Activated CD4-positive, alpha-beta memory T cell treated with anti-CD3 and anti-CD28 coated beads for 36 hours (primary cell): ENCODE measurements around the gene PFDN2. TPM values are rescaled to one million over a fixed set of nuclear protein-coding genes. Genes with fewer than 3 reads are reported as not detected.
"Not testable (repeated sequence)": the region's sequence is repeated elsewhere in the genome, so short reads cannot be mapped to it uniquely, and the experiment has no call there.

ENCODE experiments used
- CTCF ChIA-PET: fragments of 350-600 bp; sonication (Branson Sonifier 250); formaldehyde crosslinking; loops from one replicate; lab custom pipeline; 2021; ENCODE audit warnings: antibody characterized with exemption, inconsistent platforms; lab: Charles Lee
- POLR2A ChIA-PET: fragments of 350-600 bp; sonication (Branson Sonifier 250); formaldehyde crosslinking; loops from one replicate; lab custom pipeline; 2021; ENCODE audit warnings: antibody characterized with exemption; lab: Charles Lee
- DNase-seq: peaks from one replicate; pipeline ENCODE4 v3.0.0-alpha.2; 2020
- H3K27ac Mint-ChIP-seq: one replicate; pipeline ENCODE4 v1.8.0; 2021; ENCODE audit warnings: mixed read lengths
- H3K27me3 Mint-ChIP-seq: one replicate; pipeline ENCODE4 v1.8.0; 2021; ENCODE audit warnings: mixed read lengths
- H3K36me3 Mint-ChIP-seq: one replicate; pipeline ENCODE4 v1.8.0; 2021; ENCODE audit warnings: mixed read lengths
- H3K4me1 Mint-ChIP-seq: one replicate; pipeline ENCODE4 v1.8.0; 2021; ENCODE audit warnings: low read depth, mixed read lengths
- H3K4me3 Mint-ChIP-seq: one replicate; pipeline ENCODE4 v1.8.0; 2021; ENCODE audit warnings: mild to moderate bottlenecking, mixed read lengths
- H3K9me3 Mint-ChIP-seq: one replicate; pipeline ENCODE4 v1.8.0; 2021; ENCODE audit warnings: mixed read lengths
- intact Hi-C: fragments of 100-400 bp; cut with micrococcal nuclease; formaldehyde crosslinking; loops from one replicate; pipeline ENCODE4 v1.15.1; 2023
- total RNA-seq, 2 experiments: library from RNA; stranded (reverse); gene quantifications; one replicate each; pipeline ENCODE4 v1.2.3, GENCODE V29; 2021

Gene PFDN2
- total RNA-seq, 2 experiments from 2014 or later: 152 to 155 TPM

- ChIA-PET POLR2A (interaction anchor here (1.3 kb wide), 1 partner anchor 37 kb away, joined by 3 read pairs; no protein-coding TSS in a partner anchor), CTCF (interaction anchor here (1.0 to 1.5 kb wide), 4 partner anchors 12 to 45 kb away, joined by 3 to 4 read pairs (median 3); partner anchors contain the start of genes DEDD and PPOX)
- DNase-seq: no peak
- Mint-ChIP-seq H3K36me3 (peaks cover 55% of the 10 kb centered on the region), H3K27me3 (no peaks in the 10 kb centered on the region), H3K4me3 (no peak overlapping the region), H3K27ac (peak overlapping the region; percentile 82), H3K9me3 (no peaks in the 10 kb centered on the region), H3K4me1 (peaks cover 36% of the 10 kb centered on the region)
- intact Hi-C loops: no loop called here
Observed at GRCh38 chr1:161121042-161121650, 3.3 kb upstream of the PFDN2 start.

GRCh38 chr1:161119092-161119903, 1.5 kb upstream of the PFDN2 start:
- peak; percentile 85 for DNase-seq
- Mint-ChIP-seq H3K4me1 (peaks cover 53% of the 10 kb centered on the region), H3K27me3 (no peaks in the 10 kb centered on the region), H3K9me3 (no peaks in the 10 kb centered on the region), H3K27ac (peak overlapping the region; percentile 84), H3K36me3 (peaks cover 48% of the 10 kb centered on the region), H3K4me3 (peak overlapping the region; percentile 93)
- POLR2A ChIA-PET: interaction anchor here (0.9 to 2.4 kb wide), 4 partner anchors 9 to 282 kb away, joined by 3 to 11 read pairs (median 4); partner anchors contain the start of gene USF1
- intact Hi-C loops: loop anchor here (1.0 to 5.0 kb wide), 5 partner anchors 13 to 857 kb away; partner anchors contain the start of genes DCAF8, DEDD, F11R and SDHC
- CTCF ChIA-PET: interaction anchor here (0.6 to 3.9 kb wide), 5 partner anchors 21 to 111 kb away, joined by 3 to 40 read pairs (median 3); partner anchors contain the start of genes ARHGAP30 and KLHDC9

GRCh38 chr1:161115961-161116360, 1.9 kb downstream of the PFDN2 start:
- POLR2A ChIA-PET: interaction anchor here (0.6 to 3.2 kb wide), 2 partner anchors 46 to 50 kb away, joined by 3 to 18 read pairs; partner anchors contain the start of gene ARHGAP30
- H3K27me3 Mint-ChIP-seq, DNase-seq, H3K9me3 Mint-ChIP-seq: not testable (repeated sequence)
- Mint-ChIP-seq H3K27ac (peak overlapping the region; percentile 84), H3K4me3 (peak overlapping the region; percentile 93), H3K4me1 (peaks cover 74% of the 10 kb centered on the region), H3K36me3 (peaks cover 31% of the 10 kb centered on the region)
- intact Hi-C loops: loop anchor here (1.0 to 5.0 kb wide), 8 partner anchors 15 to 854 kb away; partner anchors contain the start of genes ARHGAP30, DCAF8, DEDD and SDHC
- CTCF ChIA-PET: interaction anchor here (2.2 to 3.9 kb wide), 2 partner anchors 17 to 50 kb away, joined by 8 to 40 read pairs; partner anchors contain the start of genes KLHDC9 and PPOX

GRCh38 chr1:161115132-161115711, 2.6 kb downstream of the PFDN2 start:
- POLR2A ChIA-PET: interaction anchor here (1.3 to 3.2 kb wide), 3 partner anchors 16 to 69 kb away, joined by 4 to 18 read pairs (median 5); partner anchors contain the start of genes ARHGAP30 and USF1
- CTCF ChIA-PET: no interaction called here
- intact Hi-C loops: loop anchor here (1.0 to 5.0 kb wide), 8 partner anchors 14 to 853 kb away; partner anchors contain the start of genes ARHGAP30, DCAF8, DEDD and SDHC

GRCh38 chr1:161114556-161114955, 3.3 kb downstream of the PFDN2 start:
- peak overlapping the region; percentile 84 for H3K27ac Mint-ChIP-seq
- peaks cover 21% of the 10 kb centered on the region for H3K36me3 Mint-ChIP-seq
- ChIA-PET POLR2A (interaction anchor here (1.3 to 1.4 kb wide), 2 partner anchors 15 to 69 kb away, joined by 4 to 5 read pairs; partner anchors contain the start of gene USF1), CTCF (interaction anchor here (1.1 kb wide), 1 partner anchor 18 kb away, joined by 3 read pairs; no protein-coding TSS in a partner anchor)
- H3K4me1 Mint-ChIP-seq: peaks cover 64% of the 10 kb centered on the region
- no peaks in the 10 kb centered on the region for H3K27me3 Mint-ChIP-seq
- DNase-seq: no peak
- intact Hi-C loops: loop anchor here (2.0 kb wide), 1 partner anchor 14 kb away; no protein-coding TSS in a partner anchor
- no peaks in the 10 kb centered on the region for H3K9me3 Mint-ChIP-seq
- no peak overlapping the region for H3K4me3 Mint-ChIP-seq

More at GRCh38 chr1:161115132-161115711, 2.6 kb downstream of the PFDN2 start:
- DNase-seq: peak; percentile 76
- Mint-ChIP-seq H3K27ac (peak overlapping the region; percentile 84), H3K36me3 (peaks cover 26% of the 10 kb centered on the region), H3K27me3 (no peaks in the 10 kb centered on the region), H3K4me3 (peak overlapping the region; percentile 93), H3K9me3 (no peaks in the 10 kb centered on the region), H3K4me1 (peaks cover 68% of the 10 kb centered on the region)

- H3K4me1 Mint-ChIP-seq: peaks cover 61% of the 10 kb centered on the region
- no peaks in the 10 kb centered on the region for H3K9me3 Mint-ChIP-seq
- intact Hi-C loops: loop anchor here (2.0 kb wide), 1 partner anchor 13 kb away; no protein-coding TSS in a partner anchor
- no peak for DNase-seq
- ChIA-PET CTCF (interaction anchor here (1.1 kb wide), 1 partner anchor 17 kb away, joined by 3 read pairs; no protein-coding TSS in a partner anchor), POLR2A (interaction anchor here (1.4 kb wide), 1 partner anchor 68 kb away, joined by 4 read pairs; the partner anchor contains the start of gene USF1)
- peak overlapping the region; percentile 84 for H3K27ac Mint-ChIP-seq
- no peaks in the 10 kb centered on the region for H3K27me3 Mint-ChIP-seq
- H3K36me3 Mint-ChIP-seq: peaks cover 22% of the 10 kb centered on the region
- H3K4me3 Mint-ChIP-seq: no peak overlapping the region
Observed at GRCh38 chr1:161113915-161114314, 3.9 kb downstream of the PFDN2 start.

- peaks cover 56% of the 10 kb centered on the region for H3K4me1 Mint-ChIP-seq
- H3K27ac Mint-ChIP-seq: no peak overlapping the region
- no peak overlapping the region for H3K4me3 Mint-ChIP-seq
- intact Hi-C loops: no loop called here
- ChIA-PET POLR2A (no interaction called here), CTCF (interaction anchor here (1.1 to 1.2 kb wide), 2 partner anchors 14 to 161 kb away, joined by 3 to 8 read pairs; partner anchors contain the start of gene KLHDC9)
- no peaks in the 10 kb centered on the region for H3K27me3 Mint-ChIP-seq
- H3K36me3 Mint-ChIP-seq: peaks cover 18% of the 10 kb centered on the region
- no peaks in the 10 kb centered on the region for H3K9me3 Mint-ChIP-seq
- no peak for DNase-seq
Observed at GRCh38 chr1:161111527-161111926, 6.3 kb downstream of the PFDN2 start.

GRCh38 chr1:161111117-161111516, 6.7 kb downstream of the PFDN2 start:
- Mint-ChIP-seq H3K36me3 (peaks cover 18% of the 10 kb centered on the region), H3K9me3 (no peaks in the 10 kb centered on the region), H3K27me3 (no peaks in the 10 kb centered on the region), H3K4me1 (peaks cover 54% of the 10 kb centered on the region), H3K4me3 (no peak overlapping the region), H3K27ac (no peak overlapping the region)
- no peak for DNase-seq
- CTCF ChIA-PET: interaction anchor here (1.2 kb wide), 1 partner anchor 13 kb away, joined by 8 read pairs; the partner anchor contains the start of gene KLHDC9
- POLR2A ChIA-PET: interaction anchor here (0.6 kb wide), 1 partner anchor 17 kb away, joined by 3 read pairs; no protein-coding TSS in a partner anchor
- intact Hi-C loops: no loop called here

GRCh38 chr1:161106431-161106830, 11.4 kb downstream of the PFDN2 start:
- H3K27me3 Mint-ChIP-seq: no peaks in the 10 kb centered on the region
- no peak overlapping the region for H3K4me3 Mint-ChIP-seq
- ChIA-PET CTCF (interaction anchor here (1.2 kb wide), 1 partner anchor 8 kb away, joined by 4 read pairs; the partner anchor contains the start of gene KLHDC9), POLR2A (no interaction called here)
- peaks cover 19% of the 10 kb centered on the region for H3K36me3 Mint-ChIP-seq
- H3K9me3 Mint-ChIP-seq: no peaks in the 10 kb centered on the region
- peaks cover 25% of the 10 kb centered on the region for H3K4me1 Mint-ChIP-seq
- intact Hi-C loops: no loop called here
- DNase-seq: no peak
- peak overlapping the region; percentile 0 for H3K27ac Mint-ChIP-seq

GRCh38 chr1:161100556-161100955, 17.3 kb downstream of the PFDN2 start:
- peaks cover 36% of the 10 kb centered on the region for H3K4me1 Mint-ChIP-seq
- CTCF ChIA-PET: interaction anchor here (5.4 to 6.9 kb wide), 3 partner anchors 17 to 103 kb away, joined by 40 to 153 read pairs (median 65); partner anchors contain the start of genes NIT1, PFDN2, TSTD1 and USF1
- H3K27me3 Mint-ChIP-seq: no peaks in the 10 kb centered on the region
- H3K36me3 Mint-ChIP-seq: peaks cover 19% of the 10 kb centered on the region
- no peaks in the 10 kb centered on the region for H3K9me3 Mint-ChIP-seq
- POLR2A ChIA-PET: interaction anchor here (0.8 to 1.8 kb wide), 2 partner anchors 32 to 54 kb away, joined by 3 to 5 read pairs; no protein-coding TSS in a partner anchor
- H3K4me3 Mint-ChIP-seq: no peak overlapping the region
- intact Hi-C loops: loop anchor here (2.0 kb wide), 1 partner anchor 14 kb away; no protein-coding TSS in a partner anchor
- no peak overlapping the region for H3K27ac Mint-ChIP-seq
- no peak for DNase-seq
